HFF-Myc (cell line): Measurements from ENCODE around the gene CDH23.

Source experiments
- DNase-seq: peaks from one replicate; pipeline ENCODE4 v3.0.0-alpha.2; 2011; ENCODE audit warnings: low read depth; ENCODE audit errors: extremely low read depth
- H3K4me3 ChIP-seq: replicated peaks from 2 replicates; pipeline ENCODE4 v1.5.1; 2011; ENCODE audit warnings: low read depth, mild to moderate bottlenecking, control low read depth, low read length
- CTCF ChIP-seq: IDR thresholded peaks from 2 replicates; pipeline ENCODE4 v1.5.1; 2012; ENCODE audit warnings: mild to moderate bottlenecking, low read depth, low read length, control low read depth; ENCODE audit errors: missing control alignments

The CDH23 gene

GRCh38 chr10:71526653-71527052, 129.9 kb downstream of the CDH23 start:
- TF ChIP-seq CTCF: no peak
- H3K4me3 ChIP-seq: no peak overlapping the region
- DNase-seq: no peak

- no peak for DNase-seq
- no peak for TF ChIP-seq CTCF
- H3K4me3 ChIP-seq: no peak overlapping the region
Measured at GRCh38 chr10:71527135-71527534, 130.4 kb downstream of the CDH23 start.

GRCh38 chr10:71528371-71529206, 131.9 kb downstream of the CDH23 start:
- H3K4me3 ChIP-seq: no peak overlapping the region
- no peak for DNase-seq
- TF ChIP-seq CTCF: no peak

GRCh38 chr10:71529207-71529827, 132.6 kb downstream of the CDH23 start:
- no peak for TF ChIP-seq CTCF
- no peak for DNase-seq
- H3K4me3 ChIP-seq: no peak overlapping the region

- no peak overlapping the region for H3K4me3 ChIP-seq
- TF ChIP-seq CTCF: no peak
- DNase-seq: no peak
Measured at GRCh38 chr10:71530781-71531180, 134.1 kb downstream of the CDH23 start.

GRCh38 chr10:71531485-71532446, 135.0 kb downstream of the CDH23 start:
- DNase-seq: no peak
- no peak for TF ChIP-seq CTCF
- no peak overlapping the region for H3K4me3 ChIP-seq
